ENCODE data around the gene SH2D1A. TPM values are rescaled to one million over a fixed set of nuclear protein-coding genes. Genes with fewer than 3 reads are reported as not detected.
"Not testable (repeated sequence)": the region's sequence is repeated elsewhere in the genome, so short reads cannot be mapped to it uniquely, and the experiment has no call there.

Gene SH2D1A
- total RNA-seq (not detected), polyA plus RNA-seq (ENCODE audit: insufficient read depth, low read depth, low replicate concordance) (0.82 TPM)
- long read RNA-seq, donor 1: 0 reads
- long read RNA-seq, donor 2: 0 reads

GRCh38 chrX:124346117-124346876 lies at the start of gene SH2D1A:
Gene SH2D1A, plus strand, starts transcription at chrX:124346563. Its CDS starts 80 bp downstream, at chrX:124346643.
- intact Hi-C loops (cut with DNase I; ENCODE audit: low total_unique reads): no loop called here
- Histone ChIP-seq H3K27me3 (no peaks in the 10 kb centered on the region), H3K9me3 (no peaks in the 10 kb centered on the region), H3K4me3 (no peak within 1 kb of the TSS), H3K27ac (no peak within 1 kb of the TSS), H3K36me3 (ENCODE audit: low read depth, missing control alignments) (no peaks in the 10 kb centered on the region), H3K4me1 (no peaks in the 10 kb centered on the region)
- TF ChIP-seq POLR2A (IDR thresholded peaks at IDR 0.05) (no peak), CTCF (IDR thresholded peaks at IDR 0.05) (no peak)
- DNase-seq: no peak
- WGBS, 2 donors: 71 to 86% methylated on average over 14 to 16 of the region's 19 CpGs

- H3K9me3 ChIP-seq; H3K27me3 ChIP-seq; H3K27ac ChIP-seq; H3K4me3 ChIP-seq; H3K36me3 ChIP-seq (ENCODE audit: low read depth, missing control alignments); DNase-seq; H3K4me1 ChIP-seq; intact Hi-C loops (cut with DNase I; ENCODE audit: low total_unique reads): not testable (repeated sequence)
- 95% methylated on average over 4 of the region's 4 CpGs for WGBS, 2 donors
Measured at GRCh38 chrX:124299323-124299722, 47.0 kb upstream of the SH2D1A start.

- H3K9me3 ChIP-seq: no peaks in the 10 kb centered on the region
- H3K36me3 ChIP-seq (ENCODE audit: low read depth, missing control alignments): no peaks in the 10 kb centered on the region
- intact Hi-C loops (cut with DNase I; ENCODE audit: low total_unique reads): no loop called here
- no peaks in the 10 kb centered on the region for H3K27me3 ChIP-seq
- H3K4me1 ChIP-seq: no peaks in the 10 kb centered on the region
- no peak overlapping the region for H3K27ac ChIP-seq
- H3K4me3 ChIP-seq: no peak overlapping the region
- DNase-seq: no peak
- TF ChIP-seq CTCF (IDR thresholded peaks at IDR 0.05) (no peak), POLR2A (IDR thresholded peaks at IDR 0.05) (no peak)
- WGBS, 2 donors: 66 to 88% methylated on average over 4 of the region's 4 CpGs
Measured at GRCh38 chrX:124300405-124300804, 46.0 kb upstream of the SH2D1A start.

GRCh38 chrX:124307253-124307907 lies 39.0 kb upstream of the SH2D1A start:
- WGBS, 2 donors: 59 to 81% methylated on average over 2 of the region's 2 CpGs
- Histone ChIP-seq H3K36me3 (ENCODE audit: low read depth, missing control alignments) (no peaks in the 10 kb centered on the region), H3K4me3 (no peak overlapping the region), H3K27me3 (no peaks in the 10 kb centered on the region), H3K9me3 (no peaks in the 10 kb centered on the region), H3K27ac (no peak overlapping the region), H3K4me1 (no peaks in the 10 kb centered on the region)
- no peak for DNase-seq
- intact Hi-C loops (cut with DNase I; ENCODE audit: low total_unique reads): no loop called here
- no peak for TF ChIP-seq POLR2A (IDR thresholded peaks at IDR 0.05)
- no peak for TF ChIP-seq CTCF (IDR thresholded peaks at IDR 0.05)

- WGBS, 2 donors: 81 to 87% methylated on average over 1 of the region's 1 CpG
- H3K36me3 ChIP-seq (ENCODE audit: low read depth, missing control alignments): no peaks in the 10 kb centered on the region
- H3K9me3 ChIP-seq: no peaks in the 10 kb centered on the region
- no peak for TF ChIP-seq CTCF (IDR thresholded peaks at IDR 0.05)
- no peak for DNase-seq
- intact Hi-C loops (cut with DNase I; ENCODE audit: low total_unique reads): no loop called here
- no peaks in the 10 kb centered on the region for H3K27me3 ChIP-seq
- H3K27ac ChIP-seq: no peak overlapping the region
- H3K4me3 ChIP-seq: no peak overlapping the region
- no peaks in the 10 kb centered on the region for H3K4me1 ChIP-seq
Measured at GRCh38 chrX:124325732-124326131, 20.6 kb upstream of the SH2D1A start.
